Ascending aorta (tissue), 2 donors: ENCODE data around the gene IL17B. TPM values are rescaled to one million over a fixed set of nuclear protein-coding genes. Genes with fewer than 3 reads are reported as not detected.

Source experiments
- DNase-seq, 2 donors: peaks; one replicate each; pipeline ENCODE4 v3.0.0-alpha.2; 2019; ENCODE audit warnings: low spot score in 2 of 2
- H3K27ac ChIP-seq, 2 donors: fragments of 200-600 bp; sonication (generic); one replicate each; pipeline ENCODE4 v1.5.1; 2016 to 2017; ENCODE audit warnings: mild to moderate bottlenecking in 1 of 2
- H3K27me3 ChIP-seq: fragments of 200-600 bp; sonication (generic); one replicate; pipeline ENCODE4 v1.5.1; 2017
- H3K36me3 ChIP-seq, 2 donors: fragments of 200-600 bp; sonication (generic); one replicate each; pipeline ENCODE4 v1.5.1; 2016
- H3K4me1 ChIP-seq, 2 donors: fragments of 200-600 bp; sonication (generic); one replicate each; pipeline ENCODE4 v1.5.1; 2016 to 2017; ENCODE audit warnings: mild to moderate bottlenecking in 1 of 2
- H3K4me3 ChIP-seq, 2 donors: fragments of 200-600 bp; sonication (generic); one replicate each; pipeline ENCODE4 v1.5.1; 2016 to 2017; ENCODE audit warnings: mild to moderate bottlenecking in 1 of 2
- H3K9me3 ChIP-seq, 2 donors: fragments of 200-600 bp; sonication (generic); one replicate each; pipeline ENCODE4 v1.5.1; 2016
- intact Hi-C: fragments of 100-400 bp; cut with DNase I; formaldehyde crosslinking; loops from one replicate; pipeline ENCODE4 v1.15.1; 2023
- total RNA-seq: library from RNA; depleted of rRNA; stranded (reverse); fragments of >200 nt; gene quantifications from one replicate; pipeline ENCODE4 v1.1.0, GENCODE V29; 2016
- TF ChIP-seq, protein P1 (sequence below), 3 experiments: fragments of 200-600 bp in 2 of 3; fragments of 450-650 bp in 1 of 3; sonication (generic) in 2 of 3; IDR thresholded peaks; one replicate each; pipeline ENCODE4 v1.5.1; 2016 to 2019; ENCODE audit warnings: antibody characterized with exemption in 3 of 3, mild to moderate bottlenecking in 1 of 3, moderate library complexity in 1 of 3

The IL17B gene
- total RNA-seq, 1 donor from 2014 or later: 46.8 TPM

DNA sequence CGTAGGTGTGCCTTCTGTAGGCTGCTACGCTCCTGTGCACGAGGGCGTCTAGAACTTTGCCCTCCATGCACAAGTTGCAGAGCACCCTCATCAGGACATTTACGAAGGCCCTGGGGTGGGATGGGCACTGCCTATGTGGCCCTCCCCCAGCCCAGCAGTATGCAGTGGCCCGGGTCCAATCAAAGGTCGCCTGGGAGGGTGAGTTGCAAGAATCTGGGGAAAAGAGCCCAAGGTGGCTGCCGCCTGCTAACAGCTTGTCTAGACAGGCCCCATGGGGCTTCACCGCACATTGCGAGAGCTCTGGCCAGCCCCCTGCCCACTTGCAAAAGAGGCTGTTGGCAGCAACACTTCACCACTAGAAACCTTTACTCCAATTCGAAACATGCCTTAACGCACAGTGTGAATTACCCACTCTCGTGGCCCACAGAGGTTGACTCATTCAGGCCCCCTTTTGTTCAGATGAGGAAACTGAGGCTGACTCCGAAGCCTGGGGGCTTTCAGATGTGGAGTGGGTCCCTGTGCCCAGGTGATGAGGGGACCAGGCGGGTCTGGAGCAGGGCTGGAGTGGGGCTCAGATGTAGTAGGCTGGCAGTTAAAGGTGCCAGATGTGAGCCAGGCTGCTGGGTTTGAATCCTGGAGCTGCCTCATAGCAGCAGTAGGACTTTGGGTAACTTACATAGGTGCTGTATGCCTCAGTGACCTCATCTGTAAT, 31.8 kb upstream of the IL17B start:
- intact Hi-C loops: no loop called here
- DNase-seq: peak in 1 of 2 donors; percentile 62
- H3K9me3 ChIP-seq: no peaks in the 10 kb centered on the region

DNA sequence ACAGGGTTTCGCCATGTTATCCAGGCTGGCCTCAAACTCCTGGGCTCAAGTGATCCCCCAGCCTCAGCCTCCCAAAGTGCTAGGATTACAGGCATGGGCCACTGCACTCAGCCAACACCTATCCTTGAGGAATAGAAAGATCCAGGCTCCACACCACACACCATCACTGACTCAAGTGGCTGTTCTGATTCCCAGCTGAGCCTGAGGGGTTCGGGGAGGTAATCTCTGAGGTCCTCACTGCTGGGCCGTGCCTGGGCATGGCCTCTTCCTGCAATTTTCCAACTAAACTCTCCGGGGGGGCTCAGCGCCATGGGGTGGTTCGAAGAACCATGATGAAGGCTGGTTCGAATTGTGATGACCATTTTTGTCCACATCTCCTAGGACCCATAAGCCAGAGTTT, 31.0 kb upstream of the IL17B start:
- no peak for DNase-seq
- TF ChIP-seq, protein P1, sequence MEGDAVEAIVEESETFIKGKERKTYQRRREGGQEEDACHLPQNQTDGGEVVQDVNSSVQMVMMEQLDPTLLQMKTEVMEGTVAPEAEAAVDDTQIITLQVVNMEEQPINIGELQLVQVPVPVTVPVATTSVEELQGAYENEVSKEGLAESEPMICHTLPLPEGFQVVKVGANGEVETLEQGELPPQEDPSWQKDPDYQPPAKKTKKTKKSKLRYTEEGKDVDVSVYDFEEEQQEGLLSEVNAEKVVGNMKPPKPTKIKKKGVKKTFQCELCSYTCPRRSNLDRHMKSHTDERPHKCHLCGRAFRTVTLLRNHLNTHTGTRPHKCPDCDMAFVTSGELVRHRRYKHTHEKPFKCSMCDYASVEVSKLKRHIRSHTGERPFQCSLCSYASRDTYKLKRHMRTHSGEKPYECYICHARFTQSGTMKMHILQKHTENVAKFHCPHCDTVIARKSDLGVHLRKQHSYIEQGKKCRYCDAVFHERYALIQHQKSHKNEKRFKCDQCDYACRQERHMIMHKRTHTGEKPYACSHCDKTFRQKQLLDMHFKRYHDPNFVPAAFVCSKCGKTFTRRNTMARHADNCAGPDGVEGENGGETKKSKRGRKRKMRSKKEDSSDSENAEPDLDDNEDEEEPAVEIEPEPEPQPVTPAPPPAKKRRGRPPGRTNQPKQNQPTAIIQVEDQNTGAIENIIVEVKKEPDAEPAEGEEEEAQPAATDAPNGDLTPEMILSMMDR (IDR thresholded peaks at IDR 0.05): no peak
- intact Hi-C loops: no loop called here
- peaks cover 74 to 77% of the 10 kb centered on the region in 2 donors for H3K36me3 ChIP-seq
- no peaks in the 10 kb centered on the region for H3K27me3 ChIP-seq
- no peaks in the 10 kb centered on the region for H3K9me3 ChIP-seq
- peak overlapping the region; percentile 64 to 87 for H3K4me3 ChIP-seq
- H3K27ac ChIP-seq: peak overlapping the region; percentile 88 to 90
- peaks cover 8 to 25% of the 10 kb centered on the region in 2 donors for H3K4me1 ChIP-seq

More for the DNA sequence above, 31.8 kb upstream of the IL17B start:
- no peaks in the 10 kb centered on the region for H3K27me3 ChIP-seq
- peaks cover under 1 to 25% of the 10 kb centered on the region in 2 donors for H3K4me1 ChIP-seq
- TF ChIP-seq, protein P1 (IDR thresholded peaks at IDR 0.05): no peak
- peak overlapping the region; percentile 88 to 90 for H3K27ac ChIP-seq
- peak overlapping the region; percentile 64 to 87 for H3K4me3 ChIP-seq
- H3K36me3 ChIP-seq: peaks cover 82 to 85% of the 10 kb centered on the region in 2 donors

DNA sequence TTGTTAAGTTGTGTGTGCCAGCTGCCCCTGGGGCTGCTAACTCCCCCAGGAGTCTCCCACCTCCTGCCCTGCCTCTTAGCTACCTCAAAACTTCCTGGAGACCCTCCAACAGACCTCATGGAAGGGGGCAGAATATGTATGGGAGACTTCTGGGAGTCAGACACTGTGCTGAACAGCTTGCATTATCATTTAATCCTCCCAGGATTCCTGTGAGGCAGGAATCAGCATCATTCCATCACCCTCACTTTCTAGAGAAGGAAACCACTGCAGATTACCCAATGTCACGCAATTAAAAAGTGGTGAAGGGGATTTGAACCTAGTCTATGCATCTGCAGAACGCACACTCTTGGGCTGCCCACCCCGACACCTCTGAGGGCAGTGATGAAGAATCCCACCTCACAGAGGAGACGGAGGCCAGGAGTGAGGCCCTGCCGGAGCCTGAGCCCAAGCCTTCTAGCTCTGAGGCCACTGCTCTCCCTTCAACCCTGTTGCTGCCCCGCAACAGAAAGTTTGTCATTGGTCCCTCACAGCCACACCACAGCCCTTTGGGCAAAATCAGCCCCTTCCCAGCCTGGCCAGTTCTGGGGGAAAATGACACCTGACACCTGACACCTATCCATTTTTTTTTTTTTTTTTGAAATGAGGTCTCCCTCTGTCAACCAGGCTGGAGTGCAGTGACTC, 30.3 kb upstream of the IL17B start:
- TF ChIP-seq, protein P1 (IDR thresholded peaks at IDR 0.05): no peak
- Histone ChIP-seq H3K4me3 (peak overlapping the region; percentile 64 to 87), H3K27ac (peak overlapping the region; percentile 88 to 90), H3K4me1 (peaks cover 13 to 24% of the 10 kb centered on the region in 2 donors), H3K36me3 (peaks cover 69 to 70% of the 10 kb centered on the region in 2 donors), H3K27me3 (no peaks in the 10 kb centered on the region), H3K9me3 (no peaks in the 10 kb centered on the region)
- intact Hi-C loops: no loop called here
- no peak for DNase-seq

DNA sequence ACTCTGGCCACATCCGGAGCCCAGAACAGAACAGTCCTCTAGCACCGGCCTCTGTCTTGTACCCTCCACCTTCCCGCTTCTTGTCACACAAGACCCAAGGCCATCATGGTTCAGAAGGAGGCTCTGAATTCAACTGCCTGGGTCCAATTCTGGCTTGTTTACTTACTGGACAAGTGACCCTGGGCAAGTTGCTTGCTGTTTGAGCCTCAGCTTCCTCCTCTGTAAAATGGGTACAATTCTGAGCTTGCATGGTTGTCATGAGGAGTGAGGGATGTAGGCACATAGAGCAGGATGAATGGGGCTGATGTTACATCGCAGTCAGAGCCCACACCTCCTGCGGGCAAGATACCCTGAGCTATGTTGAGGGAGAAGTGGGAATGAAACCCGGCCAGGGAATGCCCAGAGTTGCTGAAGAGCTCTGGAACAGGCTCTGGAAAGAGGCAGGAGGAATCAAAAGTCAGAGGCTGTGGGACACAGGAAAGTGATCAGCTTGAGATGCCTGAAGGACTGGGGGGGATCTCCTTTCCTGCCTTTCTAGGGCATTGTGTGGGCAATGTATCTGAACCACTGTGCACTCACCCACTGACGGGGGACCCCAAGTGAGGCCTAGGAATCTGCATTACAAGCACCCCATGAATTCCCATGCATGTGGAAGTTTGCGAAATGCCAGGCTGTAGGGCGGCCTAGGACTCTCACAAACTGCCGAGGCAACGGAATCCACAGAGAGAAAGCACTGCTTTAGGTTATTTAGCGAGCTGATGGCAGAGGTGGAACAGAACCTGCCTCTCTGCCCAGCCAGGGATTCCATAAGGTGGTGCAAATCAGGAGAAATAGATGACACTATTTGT, 29.4 kb upstream of the IL17B start:
- peak overlapping the region; percentile 64 to 87 for H3K4me3 ChIP-seq
- DNase-seq: no peak
- peak overlapping the region; percentile 88 to 90 for H3K27ac ChIP-seq
- no peaks in the 10 kb centered on the region for H3K27me3 ChIP-seq
- intact Hi-C loops: no loop called here
- peaks cover 16 to 24% of the 10 kb centered on the region in 2 donors for H3K4me1 ChIP-seq
- peaks cover 60 to 61% of the 10 kb centered on the region in 2 donors for H3K36me3 ChIP-seq
- TF ChIP-seq, protein P1 (IDR thresholded peaks at IDR 0.05): no peak
- H3K9me3 ChIP-seq: no peaks in the 10 kb centered on the region
